ENCODE data around the gene CEBPG.

Gene CEBPG

GRCh38 chr19:33366127-33366526 is 7.4 kb upstream of the CEBPG start:
- H2AFZ ChIP-seq (ENCODE audit: low read length) = no peak overlapping the region
- no peaks in the 10 kb centered on the region for H3K36me3 ChIP-seq (replicated peaks in 1 of 2; ENCODE audit: control insufficient read depth in 2 of 2, insufficient read depth in 2 of 2, low read length in 2 of 2)
- no peak overlapping the region for H3K9ac ChIP-seq (ENCODE audit: low read depth, low read length, poor library complexity)
- no peak overlapping the region for H2BK15ac ChIP-seq (ENCODE audit: low read length)
- H4K8ac ChIP-seq (ENCODE audit: low read depth, low read length) = no peak overlapping the region
- no peak overlapping the region for H3K4ac ChIP-seq (ENCODE audit: low read length)
- no peak overlapping the region for H2AK5ac ChIP-seq (ENCODE audit: low read depth, low read length)
- WGBS, 2 donors (ENCODE audit: extremely low coverage in 2 of 2, insufficient read length in 2 of 2, insufficient replicate concordance in 1 of 2) = no CpG with 5 or more reads among the region's 6 CpGs
- H3K18ac ChIP-seq (ENCODE audit: low read length) = no peak overlapping the region
- peaks cover 0 to 51% (median 0%) of the 10 kb centered on the region in 3 experiments for H3K27me3 ChIP-seq (ENCODE audit: control insufficient read depth in 3 of 3, insufficient read depth in 3 of 3, low read depth in 1 of 3, low read length in 3 of 3)
- no peaks in the 10 kb centered on the region for H3K9me3 ChIP-seq (replicated peaks in 1 of 2; ENCODE audit: control insufficient read depth in 2 of 2, insufficient read depth in 1 of 2, low read depth in 1 of 2, low read length in 2 of 2)
- no peak overlapping the region for H3K23ac ChIP-seq (ENCODE audit: low read depth, low read length, poor library complexity)
- H3K4me2 ChIP-seq (ENCODE audit: insufficient read depth, low read length, poor library complexity, severe bottlenecking) = no peak overlapping the region
- H2BK120ac ChIP-seq (ENCODE audit: low read depth, low read length) = no peak overlapping the region
- no peak overlapping the region for H2BK12ac ChIP-seq (ENCODE audit: low read length)
- H3K4me1 ChIP-seq (ENCODE audit: control insufficient read depth in 2 of 2, insufficient read depth in 1 of 2, low read depth in 1 of 2, low read length in 2 of 2) = no peaks in the 10 kb centered on the region
- H3K14ac ChIP-seq (ENCODE audit: low read length) = no peak overlapping the region
- H3K4me3 ChIP-seq (ENCODE audit: low read length in 2 of 2) = no peak overlapping the region
- no peaks in the 10 kb centered on the region for H3K79me1 ChIP-seq (ENCODE audit: low read depth, low read length)
- H2BK5ac ChIP-seq (ENCODE audit: low read length) = no peak overlapping the region
- H3K27ac ChIP-seq (replicated peaks; ENCODE audit: low read length) = no peak overlapping the region
- no peak for DNase-seq (ENCODE audit: low spot score)
- no peak overlapping the region for H4K91ac ChIP-seq (ENCODE audit: low read depth, low read length, poor library complexity)

- H3K27ac ChIP-seq (replicated peaks; ENCODE audit: low read length) = no peak overlapping the region
- no peak overlapping the region for H4K91ac ChIP-seq (ENCODE audit: low read depth, low read length, poor library complexity)
- no peak overlapping the region for H3K23ac ChIP-seq (ENCODE audit: low read depth, low read length, poor library complexity)
- no peak overlapping the region for H2BK15ac ChIP-seq (ENCODE audit: low read length)
- no peak overlapping the region for H2BK12ac ChIP-seq (ENCODE audit: low read length)
- no peak overlapping the region for H3K4me2 ChIP-seq (ENCODE audit: insufficient read depth, low read length, poor library complexity, severe bottlenecking)
- H3K4me1 ChIP-seq (ENCODE audit: control insufficient read depth in 2 of 2, insufficient read depth in 1 of 2, low read depth in 1 of 2, low read length in 2 of 2) = no peaks in the 10 kb centered on the region
- no peak overlapping the region for H2AFZ ChIP-seq (ENCODE audit: low read length)
- H2BK5ac ChIP-seq (ENCODE audit: low read length) = no peak overlapping the region
- WGBS, 2 donors (ENCODE audit: extremely low coverage in 2 of 2, insufficient read length in 2 of 2, insufficient replicate concordance in 1 of 2) = no CpG with 5 or more reads among the region's 5 CpGs
- no peak for DNase-seq (ENCODE audit: low spot score)
- no peak overlapping the region for H4K8ac ChIP-seq (ENCODE audit: low read depth, low read length)
- H2BK120ac ChIP-seq (ENCODE audit: low read depth, low read length) = no peak overlapping the region
- H3K14ac ChIP-seq (ENCODE audit: low read length) = no peak overlapping the region
- no peaks in the 10 kb centered on the region for H3K79me1 ChIP-seq (ENCODE audit: low read depth, low read length)
- no peak overlapping the region for H2AK5ac ChIP-seq (ENCODE audit: low read depth, low read length)
- H3K36me3 ChIP-seq (replicated peaks in 1 of 2; ENCODE audit: control insufficient read depth in 2 of 2, insufficient read depth in 2 of 2, low read length in 2 of 2) = no peaks in the 10 kb centered on the region
- H3K4ac ChIP-seq (ENCODE audit: low read length) = no peak overlapping the region
- H3K9me3 ChIP-seq (replicated peaks in 1 of 2; ENCODE audit: control insufficient read depth in 2 of 2, insufficient read depth in 1 of 2, low read depth in 1 of 2, low read length in 2 of 2) = no peaks in the 10 kb centered on the region
- H3K4me3 ChIP-seq (ENCODE audit: low read length in 2 of 2) = no peak overlapping the region
- H3K9ac ChIP-seq (ENCODE audit: low read depth, low read length, poor library complexity) = no peak overlapping the region
- H3K27me3 ChIP-seq (ENCODE audit: control insufficient read depth in 3 of 3, insufficient read depth in 3 of 3, low read depth in 1 of 3, low read length in 3 of 3) = peaks cover 0 to 49% (median 0%) of the 10 kb centered on the region in 3 experiments
- no peak overlapping the region for H3K18ac ChIP-seq (ENCODE audit: low read length)
These were observed 6.6 kb upstream of the CEBPG start for GRCh38 chr19:33366897-33367296.

GRCh38 chr19:33368074-33368864 is 5.2 kb upstream of the CEBPG start:
- no peak overlapping the region for H3K4ac ChIP-seq (ENCODE audit: low read length)
- no peaks in the 10 kb centered on the region for H3K36me3 ChIP-seq (replicated peaks in 1 of 2; ENCODE audit: control insufficient read depth in 2 of 2, insufficient read depth in 2 of 2, low read length in 2 of 2)
- no peak overlapping the region for H3K14ac ChIP-seq (ENCODE audit: low read length)
- no peak overlapping the region for H2BK12ac ChIP-seq (ENCODE audit: low read length)
- no peak overlapping the region for H4K91ac ChIP-seq (ENCODE audit: low read depth, low read length, poor library complexity)
- no peak for DNase-seq (ENCODE audit: low spot score)
- H3K27me3 ChIP-seq (ENCODE audit: control insufficient read depth in 3 of 3, insufficient read depth in 3 of 3, low read depth in 1 of 3, low read length in 3 of 3) = peaks cover 0 to 41% (median 0%) of the 10 kb centered on the region in 3 experiments
- H3K23ac ChIP-seq (ENCODE audit: low read depth, low read length, poor library complexity) = no peak overlapping the region
- no peak overlapping the region for H3K27ac ChIP-seq (replicated peaks; ENCODE audit: low read length)
- no CpG with 5 or more reads among the region's 5 CpGs for WGBS, 2 donors (ENCODE audit: extremely low coverage in 2 of 2, insufficient read length in 2 of 2, insufficient replicate concordance in 1 of 2)
- H3K4me2 ChIP-seq (ENCODE audit: insufficient read depth, low read length, poor library complexity, severe bottlenecking) = no peak overlapping the region
- no peaks in the 10 kb centered on the region for H3K4me1 ChIP-seq (ENCODE audit: control insufficient read depth in 2 of 2, insufficient read depth in 1 of 2, low read depth in 1 of 2, low read length in 2 of 2)
- H3K4me3 ChIP-seq (ENCODE audit: low read length in 2 of 2) = no peak overlapping the region
- no peak overlapping the region for H3K9ac ChIP-seq (ENCODE audit: low read depth, low read length, poor library complexity)
- no peak overlapping the region for H2BK120ac ChIP-seq (ENCODE audit: low read depth, low read length)
- no peak overlapping the region for H2AK5ac ChIP-seq (ENCODE audit: low read depth, low read length)
- H2BK15ac ChIP-seq (ENCODE audit: low read length) = no peak overlapping the region
- no peaks in the 10 kb centered on the region for H3K9me3 ChIP-seq (replicated peaks in 1 of 2; ENCODE audit: control insufficient read depth in 2 of 2, insufficient read depth in 1 of 2, low read depth in 1 of 2, low read length in 2 of 2)
- H3K18ac ChIP-seq (ENCODE audit: low read length) = no peak overlapping the region
- H2BK5ac ChIP-seq (ENCODE audit: low read length) = no peak overlapping the region
- H4K8ac ChIP-seq (ENCODE audit: low read depth, low read length) = no peak overlapping the region
- no peaks in the 10 kb centered on the region for H3K79me1 ChIP-seq (ENCODE audit: low read depth, low read length)
- H2AFZ ChIP-seq (ENCODE audit: low read length) = no peak overlapping the region

GRCh38 chr19:33370783-33371182 is 2.7 kb upstream of the CEBPG start:
- Histone ChIP-seq H3K14ac (ENCODE audit: low read length) (no peak overlapping the region), H3K79me1 (ENCODE audit: low read depth, low read length) (no peaks in the 10 kb centered on the region), H4K91ac (ENCODE audit: low read depth, low read length, poor library complexity) (no peak overlapping the region), H3K18ac (ENCODE audit: low read length) (no peak overlapping the region), H2BK5ac (ENCODE audit: low read length) (no peak overlapping the region), H3K23ac (ENCODE audit: low read depth, low read length, poor library complexity) (no peak overlapping the region), H3K9ac (ENCODE audit: low read depth, low read length, poor library complexity) (no peak overlapping the region), H2BK15ac (ENCODE audit: low read length) (no peak overlapping the region), H2AFZ (ENCODE audit: low read length) (no peak overlapping the region), H3K4me3 (ENCODE audit: low read length in 2 of 2) (no peak overlapping the region), H4K8ac (ENCODE audit: low read depth, low read length) (no peak overlapping the region), H2BK12ac (ENCODE audit: low read length) (no peak overlapping the region), H3K4ac (ENCODE audit: low read length) (no peak overlapping the region), H3K4me1 (ENCODE audit: control insufficient read depth in 2 of 2, insufficient read depth in 1 of 2, low read depth in 1 of 2, low read length in 2 of 2) (peaks cover 1 to 5% of the 10 kb centered on the region in 2 donors), H3K4me2 (ENCODE audit: insufficient read depth, low read length, poor library complexity, severe bottlenecking) (no peak overlapping the region), H3K27ac (replicated peaks; ENCODE audit: low read length) (no peak overlapping the region), H2AK5ac (ENCODE audit: low read depth, low read length) (no peak overlapping the region), H2BK120ac (ENCODE audit: low read depth, low read length) (no peak overlapping the region), H3K9me3 (replicated peaks in 1 of 2; ENCODE audit: control insufficient read depth in 2 of 2, insufficient read depth in 1 of 2, low read depth in 1 of 2, low read length in 2 of 2) (no peaks in the 10 kb centered on the region), H3K36me3 (replicated peaks in 1 of 2; ENCODE audit: control insufficient read depth in 2 of 2, insufficient read depth in 2 of 2, low read length in 2 of 2) (peaks cover 2 to 4% of the 10 kb centered on the region in 2 donors), H3K27me3 (ENCODE audit: control insufficient read depth in 3 of 3, insufficient read depth in 3 of 3, low read depth in 1 of 3, low read length in 3 of 3) (peaks cover 0 to 23% (median 0%) of the 10 kb centered on the region in 3 experiments)
- DNase-seq (ENCODE audit: low spot score) = no peak
- WGBS, 2 donors (ENCODE audit: extremely low coverage in 2 of 2, insufficient read length in 2 of 2, insufficient replicate concordance in 1 of 2) = no CpG with 5 or more reads among the region's 4 CpGs

All from neuronal stem cell (in vitro differentiated cells).